Stimulated activated CD8-positive, alpha-beta memory T cell treated with anti-CD3 and anti-CD28 coated beads, Interleukin-12 subunit alpha, Interleukin-12 subunit beta, amount 100 ng/mL, for 4 hours (primary cell): ENCODE results near the gene MRPS2.
"Not testable (repeated sequence)": the region's sequence is repeated elsewhere in the genome, so short reads cannot be mapped to it uniquely, and the experiment has no call there.

Experiments used
- DNase-seq: peaks from one replicate; pipeline ENCODE4 v3.0.0-alpha.2; 2020; ENCODE audit warnings: low read depth

MRPS2 gene

GRCh38 chr9:135500525-135501260 lies at the start of gene MRPS2:
MRPS2 (plus strand) TSS chr9:135500682; CDS start chr9:135500711, 29 bp downstream.
- peak; percentile 76 for DNase-seq

- no peak for DNase-seq
Measured at GRCh38 chr9:135450956-135451355, 49.5 kb upstream of the MRPS2 start.

GRCh38 chr9:135451909-135452308 lies 48.6 kb upstream of the MRPS2 start:
- not testable (repeated sequence) for DNase-seq

DNA sequence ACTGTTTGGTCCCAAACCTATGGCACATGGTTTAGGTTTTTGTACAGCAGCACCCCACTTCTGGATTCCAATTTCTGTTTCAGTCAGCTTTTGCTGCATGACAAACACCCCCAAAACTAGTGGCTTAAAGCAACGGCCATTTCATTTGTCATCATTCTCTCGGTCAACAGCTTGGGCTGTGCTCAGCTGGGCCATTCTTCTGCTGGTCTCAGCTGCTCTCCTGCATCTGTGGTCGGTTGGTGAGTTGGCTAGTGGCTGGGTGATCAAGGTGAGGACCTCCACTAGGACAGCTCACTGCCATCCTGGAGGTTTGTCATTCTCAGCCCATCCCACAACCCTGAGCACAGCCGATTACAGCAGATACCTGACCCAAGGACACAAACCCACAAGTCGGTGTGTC lies 45.7 kb upstream of the MRPS2 start:
- no peak for DNase-seq

GRCh38 chr9:135455401-135456030 lies 45.0 kb upstream of the MRPS2 start:
- DNase-seq, result no peak

DNA sequence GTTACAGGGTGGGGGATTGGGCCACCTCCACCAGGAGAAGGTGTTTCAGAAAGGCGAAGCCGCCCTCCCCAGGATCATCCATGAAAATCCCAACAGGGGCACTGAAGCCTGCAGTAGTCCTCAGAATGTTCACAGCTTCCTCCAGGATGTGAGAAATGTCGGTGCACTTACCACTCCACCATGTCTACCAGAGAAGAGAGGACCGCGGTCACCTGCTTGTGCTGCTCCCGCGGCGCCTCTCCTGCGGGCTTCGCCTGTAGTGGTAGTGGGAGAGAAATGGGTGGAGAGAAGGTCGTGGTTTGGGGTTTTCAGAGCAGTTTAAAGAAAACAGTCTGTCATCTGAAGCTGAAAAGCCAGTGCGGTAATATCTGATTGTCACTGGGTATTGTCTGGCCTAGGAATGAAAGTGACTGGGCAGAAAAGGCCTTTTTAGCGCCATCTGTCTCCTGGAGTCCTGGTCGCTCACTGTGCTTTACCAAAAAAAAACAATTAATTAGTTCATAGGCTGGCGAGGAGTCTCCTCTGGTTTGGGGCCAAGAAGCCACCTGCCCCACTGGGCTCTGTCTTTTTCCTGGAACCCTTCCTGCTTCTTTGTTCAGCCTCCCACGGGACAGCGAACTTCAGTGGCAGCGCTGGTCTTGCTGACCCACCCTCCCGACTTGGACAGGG lies 43.9 kb upstream of the MRPS2 start:
- no peak for DNase-seq

- not testable (repeated sequence) for DNase-seq
Measured at GRCh38 chr9:135458478-135458877, 42.0 kb upstream of the MRPS2 start.

- no peak for DNase-seq
Measured at GRCh38 chr9:135461936-135462335, 38.5 kb upstream of the MRPS2 start.

GRCh38 chr9:135463140-135463539 lies 37.3 kb upstream of the MRPS2 start:
- DNase-seq, result no peak

DNA sequence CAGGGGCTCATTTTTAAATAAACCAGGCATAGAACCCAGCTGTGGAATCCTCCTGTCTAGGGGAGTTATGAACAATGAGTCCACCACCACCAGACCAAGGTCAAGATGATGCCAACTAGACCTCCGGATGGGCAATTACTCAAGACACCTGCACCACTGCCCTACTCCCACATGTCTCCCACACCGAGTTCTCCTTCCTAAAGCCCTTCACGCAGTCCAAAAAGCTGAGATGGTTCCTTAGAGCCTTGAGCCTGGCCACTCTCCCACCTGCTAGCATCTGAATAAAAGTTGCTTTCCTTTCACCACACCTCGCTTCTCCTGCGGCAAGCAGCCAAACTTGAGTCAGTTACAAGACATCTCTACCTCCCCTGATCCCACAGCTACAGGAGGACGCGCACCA lies 36.3 kb upstream of the MRPS2 start:
- DNase-seq, result no peak

DNA sequence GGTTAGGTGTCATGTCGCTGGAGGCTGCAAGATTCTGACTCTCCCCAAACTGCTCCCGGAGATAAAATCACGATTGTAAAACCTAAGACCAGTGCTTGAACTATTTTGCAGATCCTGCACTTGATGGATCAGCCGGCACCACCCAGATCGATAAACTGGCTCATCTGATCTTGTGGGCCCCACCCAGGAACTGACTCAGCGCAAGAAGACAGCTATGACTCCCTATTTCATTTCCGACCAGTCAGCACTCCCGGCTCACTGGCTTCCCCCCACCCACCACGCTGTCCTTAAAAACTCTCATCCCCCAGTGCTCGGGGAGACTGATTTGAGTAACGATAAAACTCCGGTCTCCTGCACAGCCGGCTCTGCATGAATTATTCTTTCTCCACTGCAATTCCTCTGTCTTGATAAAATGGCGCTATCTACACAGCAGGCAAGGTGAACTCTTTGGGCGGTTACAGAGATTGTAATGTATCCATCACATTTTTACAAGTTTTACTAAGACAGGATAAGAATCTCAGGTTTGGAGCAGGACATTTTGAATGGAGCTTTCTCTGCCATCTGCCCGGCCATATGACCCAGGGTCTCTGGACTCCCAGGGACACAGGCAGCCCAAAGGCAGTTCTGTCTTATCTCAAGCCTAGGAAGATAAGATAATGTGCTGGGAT lies 31.5 kb upstream of the MRPS2 start:
- DNase-seq, result no peak

GRCh38 chr9:135471791-135472640 lies 28.5 kb upstream of the MRPS2 start:
- DNase-seq, result no peak

GRCh38 chr9:135473972-135474543 lies 26.4 kb upstream of the MRPS2 start:
- no peak for DNase-seq

GRCh38 chr9:135474915-135475314 lies 25.6 kb upstream of the MRPS2 start:
- no peak for DNase-seq

GRCh38 chr9:135476561-135477355 lies 23.7 kb upstream of the MRPS2 start:
- no peak for DNase-seq

- DNase-seq, result no peak
Measured at GRCh38 chr9:135478191-135478590, 22.3 kb upstream of the MRPS2 start.

GRCh38 chr9:135478829-135479468 lies 21.5 kb upstream of the MRPS2 start:
- DNase-seq, result no peak

GRCh38 chr9:135479469-135480052 lies 20.9 kb upstream of the MRPS2 start, which contains the start of gene PPP1R26:
PPP1R26 (plus strand) TSS chr9:135479782; CDS start chr9:135484511, 4,729 bp downstream.
- no peak for DNase-seq
